HG02642 (cell line): Measurements from ENCODE around the gene C1orf21.
"Not testable (repeated sequence)": the region's sequence is repeated elsewhere in the genome, so short reads cannot be mapped to it uniquely, and the experiment has no call there.

Source experiments
- ATAC-seq: cut with Tn5 transposase; IDR thresholded peaks from one replicate; pipeline ENCODE4 v1.9.1; 2021; ENCODE audit warnings: mild to moderate bottlenecking; ENCODE audit not compliant: unreplicated experiment, poor library complexity

Gene C1orf21

DNA sequence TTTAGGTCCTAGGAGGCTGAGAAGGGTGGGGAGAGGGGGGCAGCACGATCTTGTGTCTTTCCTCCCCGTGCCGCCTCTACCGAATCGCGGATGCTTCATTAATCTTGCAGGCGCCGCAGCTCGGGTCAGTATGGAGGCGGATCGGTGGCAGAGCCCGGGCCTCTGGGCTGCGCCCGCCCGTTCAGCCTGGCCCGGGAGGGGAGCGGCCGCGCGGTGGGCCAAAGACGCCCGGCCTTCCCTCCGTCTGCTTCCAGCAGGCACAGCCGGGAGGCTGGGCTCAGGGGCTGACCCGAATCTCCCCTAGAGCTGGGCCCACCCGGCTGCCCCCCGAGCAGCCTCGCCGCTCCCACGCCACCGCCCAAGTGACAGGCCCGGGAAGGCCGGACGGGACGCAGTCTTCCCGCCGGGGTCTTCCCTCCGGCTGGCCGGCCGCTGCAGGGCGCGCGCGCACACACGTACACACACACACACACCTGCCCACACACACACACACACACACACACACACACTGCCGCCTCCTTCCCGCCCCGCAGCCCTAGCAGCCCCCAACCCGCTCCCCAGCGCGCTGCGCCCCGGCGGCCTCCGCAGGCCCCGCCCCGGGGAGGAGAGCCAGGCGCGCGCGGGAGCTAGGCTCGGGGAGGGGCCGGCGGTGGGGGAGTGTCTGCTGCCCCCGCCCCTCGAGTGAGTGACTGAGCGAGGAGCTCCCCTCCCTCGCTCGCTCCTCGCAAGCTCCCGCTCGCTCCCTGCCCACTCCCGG, at the start of gene C1orf21:
TSS of gene C1orf21 (plus strand) at position 718 of the 757 bp plus-strand sequence. CDS start 90,481 bp downstream, outside the sequence.
- ATAC-seq, result peak; percentile 93

DNA sequence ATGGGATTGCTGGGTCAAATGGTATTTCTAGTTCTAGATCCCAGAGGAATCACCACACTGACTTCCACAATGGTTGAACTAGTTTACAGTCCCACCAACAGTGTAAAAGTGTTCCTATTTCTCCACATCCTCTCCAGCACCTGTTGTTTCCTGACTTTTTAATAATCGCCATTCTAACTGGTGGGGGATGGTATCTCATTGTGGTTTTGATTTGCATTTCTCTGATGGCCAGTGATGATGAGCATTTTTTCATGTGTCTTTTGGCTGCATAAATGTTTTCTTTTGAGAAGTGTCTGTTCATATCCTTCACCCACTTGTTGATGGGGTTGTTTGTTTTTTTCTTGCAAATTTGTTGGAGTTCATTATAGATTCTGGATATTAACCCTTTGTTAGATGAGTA, 49.0 kb upstream of the C1orf21 start:
- ATAC-seq, result not testable (repeated sequence)

DNA sequence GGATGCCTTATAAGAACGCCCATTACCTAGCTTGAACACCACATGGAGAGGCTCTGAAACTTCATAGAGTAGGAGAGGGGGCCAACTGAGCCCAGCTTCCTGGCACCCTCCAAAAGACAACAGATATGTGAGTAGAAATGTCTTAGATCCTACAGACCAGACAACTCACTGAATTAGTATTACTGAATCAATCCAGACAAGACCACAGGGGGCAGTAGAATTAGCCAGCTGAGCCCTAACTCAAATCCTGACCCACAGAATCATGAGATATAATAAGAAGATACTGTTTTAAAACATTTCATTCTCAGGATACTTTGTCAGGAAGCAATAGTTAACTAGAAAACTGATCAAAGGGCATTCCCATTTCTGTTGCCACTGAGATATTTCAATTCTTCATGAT, 45.8 kb upstream of the C1orf21 start:
- ATAC-seq, result no peak

GRCh38 chr1:184350573-184350972, 36.3 kb upstream of the C1orf21 start:
- ATAC-seq, result no peak

DNA sequence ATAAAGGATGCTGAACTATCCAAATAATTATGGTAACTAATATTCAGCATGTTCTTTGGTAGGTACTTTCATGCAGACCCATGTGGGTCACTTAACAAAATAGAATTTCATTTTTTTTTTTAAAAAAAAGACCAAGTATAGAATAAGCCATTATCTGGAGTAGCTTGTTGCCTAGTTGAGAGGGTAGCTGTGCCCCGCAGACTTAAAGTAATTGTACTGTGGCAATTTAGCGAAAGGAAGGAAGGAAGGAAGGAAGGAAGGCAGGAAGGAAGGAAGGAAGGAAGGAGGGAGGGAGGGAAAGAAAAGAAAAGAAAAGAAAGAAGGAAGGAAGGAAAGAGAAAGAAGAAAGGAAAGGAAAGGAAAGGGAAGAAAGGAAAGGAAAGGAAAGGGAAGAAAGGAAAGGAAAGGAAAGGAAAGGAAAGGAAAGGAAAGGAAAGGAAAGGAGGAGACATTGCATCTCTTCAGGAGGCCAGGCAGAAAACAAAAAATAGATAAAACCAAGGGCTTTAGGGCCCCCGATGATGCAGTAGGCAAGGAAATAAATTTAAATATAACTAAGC, 35.3 kb upstream of the C1orf21 start:
- no peak for ATAC-seq

DNA sequence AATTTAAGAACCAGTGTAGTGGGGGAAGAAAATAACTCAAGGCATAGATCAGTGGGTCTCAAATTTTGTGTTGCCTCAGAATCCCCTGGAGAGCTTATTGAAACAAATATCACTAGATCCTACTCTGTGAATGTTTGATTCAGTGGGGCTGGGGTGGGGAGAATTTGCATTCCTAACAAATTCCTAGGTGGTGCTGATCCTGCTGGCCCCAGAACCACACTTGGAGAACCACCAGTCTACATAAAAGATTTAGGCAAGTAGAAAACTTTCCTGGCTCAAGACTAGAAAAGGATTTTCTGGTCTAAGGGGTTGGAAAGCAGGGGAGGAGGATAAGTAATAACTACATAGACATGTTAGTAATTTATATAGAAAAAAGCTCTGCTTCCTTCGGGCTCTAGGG, 34.1 kb upstream of the C1orf21 start:
- ATAC-seq, result no peak

DNA sequence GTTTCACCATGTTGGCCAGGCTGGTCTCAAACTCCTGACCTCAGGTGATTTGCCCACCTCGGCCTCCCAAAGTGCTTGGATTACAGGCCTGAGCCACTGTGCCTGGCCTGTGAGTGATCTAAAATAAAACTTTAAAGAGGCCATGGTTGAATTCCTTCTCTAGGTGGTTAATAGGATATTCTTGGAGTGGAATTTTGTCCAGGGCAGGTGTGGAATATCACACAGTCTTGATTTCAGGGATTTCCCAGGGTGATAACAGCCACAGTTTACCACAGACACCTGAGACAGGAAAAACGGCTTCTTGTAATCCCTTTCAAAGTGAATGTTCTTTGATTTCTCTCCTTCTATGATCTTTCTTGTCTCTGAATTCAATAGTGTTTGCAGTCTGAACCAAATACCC, 32.1 kb upstream of the C1orf21 start:
- no peak for ATAC-seq

- ATAC-seq, result no peak
Measured at GRCh38 chr1:184356891-184357290, 29.9 kb upstream of the C1orf21 start.

- no peak for ATAC-seq
Measured at GRCh38 chr1:184358256-184358655, 28.6 kb upstream of the C1orf21 start.

DNA sequence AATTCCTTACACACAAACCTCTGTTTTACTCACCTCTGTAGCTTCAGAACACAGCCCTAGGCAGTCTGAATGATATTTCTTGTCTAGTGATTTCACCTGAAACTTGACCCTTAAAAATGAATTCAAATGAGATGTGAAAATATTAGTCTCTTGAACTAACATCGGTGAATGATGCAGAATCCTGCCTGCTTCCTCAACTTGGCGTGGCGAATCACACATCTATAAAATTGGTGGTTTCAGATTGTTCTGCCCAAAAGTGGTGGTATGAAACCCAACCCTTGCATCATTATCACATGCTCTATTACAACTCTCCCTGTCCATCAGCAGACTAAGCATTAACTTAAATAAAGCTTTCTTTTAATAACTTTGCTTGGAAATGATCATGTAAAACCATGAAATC, 26.9 kb upstream of the C1orf21 start:
- no peak for ATAC-seq

- ATAC-seq, result no peak
Measured at GRCh38 chr1:184362876-184363275, 24.0 kb upstream of the C1orf21 start.

DNA sequence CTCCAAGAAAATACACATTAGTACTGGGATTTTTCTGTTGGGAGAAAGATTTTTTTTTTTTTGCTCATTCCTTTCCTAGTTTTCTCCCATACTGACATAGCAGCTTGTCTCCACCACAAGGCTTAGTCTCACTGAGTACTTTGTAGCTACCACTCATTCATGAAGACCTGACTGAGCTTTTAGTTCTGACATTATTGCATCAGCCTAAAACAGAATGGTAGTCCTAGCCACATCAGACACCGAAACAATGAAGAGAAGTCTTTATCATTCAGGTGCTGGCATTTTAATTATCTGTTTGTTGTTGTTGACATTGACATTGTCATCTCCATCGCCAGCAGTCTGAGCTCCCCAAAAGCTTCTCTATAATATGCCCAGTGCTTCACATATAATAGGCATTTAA, 21.1 kb upstream of the C1orf21 start:
- no peak for ATAC-seq

DNA sequence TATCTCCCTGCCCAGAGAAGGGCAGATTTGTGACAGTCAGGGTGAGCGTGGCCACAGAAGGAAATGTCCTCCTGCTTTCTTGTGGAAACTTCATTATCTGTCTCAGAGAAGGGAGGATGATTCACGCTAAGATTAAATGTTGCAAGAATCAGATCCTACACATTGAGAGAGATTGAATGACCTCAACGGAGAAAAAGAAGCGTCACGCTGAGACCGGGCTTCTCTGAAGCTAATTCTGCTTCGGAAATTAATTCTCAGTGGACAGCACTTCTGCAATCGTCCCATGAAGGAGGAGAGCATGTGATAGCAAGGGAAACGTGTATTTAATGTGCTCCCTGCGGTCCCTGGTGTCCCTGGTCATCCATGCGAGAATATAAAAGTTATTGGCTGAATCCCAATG, 19.8 kb upstream of the C1orf21 start:
- no peak for ATAC-seq

GRCh38 chr1:184367427-184368038, 19.3 kb upstream of the C1orf21 start:
- no peak for ATAC-seq

DNA sequence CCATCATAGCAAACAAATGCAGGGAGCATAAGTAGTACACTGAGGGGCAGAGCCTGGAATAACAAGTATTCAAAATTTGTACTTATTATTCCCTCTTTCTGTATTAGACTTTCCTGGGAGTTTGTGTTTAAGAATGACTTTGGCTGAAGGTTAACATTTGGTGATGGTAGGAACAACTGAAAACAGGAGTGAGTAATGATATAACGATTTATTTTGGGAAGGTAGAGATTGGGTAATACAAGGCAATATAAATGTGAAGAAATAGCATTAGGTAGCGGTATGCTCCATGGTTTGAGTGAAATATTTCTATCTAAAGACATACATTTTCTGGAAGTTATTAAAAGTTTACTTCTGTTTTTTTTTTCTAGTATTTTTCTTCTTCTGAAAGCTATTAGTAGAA, 18.5 kb upstream of the C1orf21 start:
- ATAC-seq, result no peak

- ATAC-seq, result no peak
Measured at GRCh38 chr1:184370850-184371249, 16.0 kb upstream of the C1orf21 start.

DNA sequence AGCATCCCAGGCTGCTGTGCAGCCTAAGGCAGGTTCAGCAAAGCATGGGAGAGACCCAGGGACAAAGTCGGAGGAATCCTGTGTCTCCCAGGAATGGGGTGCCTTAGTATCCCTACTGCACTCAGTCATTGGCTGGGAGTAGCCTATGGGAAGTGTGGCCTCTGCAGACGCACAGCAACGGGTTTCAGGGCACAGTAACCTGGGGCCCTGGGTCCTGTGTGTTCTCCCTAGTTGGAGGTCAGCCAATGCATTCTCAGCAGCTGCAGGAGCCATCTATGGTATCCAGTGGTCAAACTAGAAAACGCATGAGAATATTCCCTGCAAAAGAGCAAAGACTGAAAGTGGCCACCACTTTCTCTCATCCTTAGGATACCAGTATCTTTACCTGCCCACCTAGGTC, 13.7 kb upstream of the C1orf21 start:
- ATAC-seq, result no peak

GRCh38 chr1:184376369-184376768, 10.5 kb upstream of the C1orf21 start:
- no peak for ATAC-seq

DNA sequence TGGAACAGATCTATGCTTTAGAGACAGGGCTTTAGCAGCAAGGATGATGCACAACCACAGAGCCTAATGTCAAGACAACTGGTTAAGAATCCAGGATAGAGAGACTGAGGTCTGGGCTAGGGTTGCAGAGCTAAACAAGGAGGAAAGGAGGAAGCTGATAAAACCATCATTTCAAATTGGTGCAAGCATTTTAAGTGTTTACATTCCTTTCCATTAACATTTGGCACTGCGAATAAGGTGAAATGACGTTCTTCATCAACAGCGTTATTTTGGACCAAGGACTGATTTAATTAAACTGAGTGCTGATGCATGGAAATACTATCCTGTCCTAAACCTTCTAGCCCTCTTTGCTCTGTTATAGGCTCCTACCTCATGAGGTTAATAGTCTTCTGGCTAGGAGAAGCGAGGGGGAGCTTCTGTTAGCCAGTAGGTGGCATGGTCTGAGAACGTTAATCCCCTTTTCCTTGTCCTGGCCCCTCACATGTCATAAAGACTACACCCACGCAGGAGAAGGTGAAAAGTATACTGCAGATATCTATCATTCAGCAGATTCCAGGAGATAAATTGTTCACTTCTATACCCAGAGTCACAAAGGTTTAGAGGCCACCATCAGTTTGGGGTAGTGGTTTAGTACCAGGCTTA, 7.6 kb upstream of the C1orf21 start:
- ATAC-seq, result no peak

GRCh38 chr1:184380468-184380867, 6.4 kb upstream of the C1orf21 start:
- ATAC-seq, result no peak

DNA sequence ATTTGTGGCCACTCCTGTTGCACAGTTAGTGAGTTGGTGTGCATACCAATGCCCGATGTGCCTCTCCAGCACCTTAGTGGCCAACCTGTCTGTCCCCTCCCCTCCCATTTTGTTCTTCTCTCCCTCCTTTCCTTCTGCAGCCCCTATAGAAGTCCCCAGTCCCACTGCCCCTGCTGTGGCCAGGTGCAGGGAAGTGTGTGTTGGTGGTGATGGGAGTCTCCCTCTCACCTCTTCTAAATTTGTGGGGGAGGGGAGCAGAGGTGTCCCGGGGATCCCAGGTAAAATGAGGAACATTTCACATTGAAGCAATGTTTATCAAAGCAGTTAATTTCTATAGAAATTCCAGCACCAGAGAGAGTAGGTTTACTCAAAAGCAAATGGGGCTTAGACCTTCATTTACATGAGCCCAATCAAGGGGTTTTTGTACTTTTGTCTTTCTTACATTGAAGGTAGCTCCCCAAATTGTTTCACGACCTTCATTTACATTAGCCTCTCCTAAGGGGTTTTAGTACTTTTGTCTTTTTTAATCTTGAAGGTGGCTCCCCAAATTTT, 3.0 kb upstream of the C1orf21 start:
- no peak for ATAC-seq
